Activated CD4-positive, alpha-beta T cell treated with anti-CD3 and anti-CD28 coated beads, Interleukin-2, amount 50 U/mL, for 1 hour (primary cell): Measurements from ENCODE around the gene ZAR1.
"Not testable (repeated sequence)": the region's sequence is repeated elsewhere in the genome, so short reads cannot be mapped to it uniquely, and the experiment has no call there.

ENCODE experiments used
- DNase-seq: peaks from one replicate; pipeline ENCODE4 v3.0.0-alpha.2; 2020

The ZAR1 gene

GRCh38 chr4:48490012-48490679, at the start of gene ZAR1:
Gene ZAR1, plus strand, starts transcription at chr4:48490252. Its CDS starts 40 bp downstream, at chr4:48490292.
- DNase-seq: no peak

GRCh38 chr4:48440914-48441313, 49.1 kb upstream of the ZAR1 start:
- DNase-seq: not testable (repeated sequence)

GRCh38 chr4:48445704-48446103, 44.3 kb upstream of the ZAR1 start:
- no peak for DNase-seq

GRCh38 chr4:48446642-48447041, 43.4 kb upstream of the ZAR1 start:
- no peak for DNase-seq

GRCh38 chr4:48449151-48449550, 40.9 kb upstream of the ZAR1 start:
- DNase-seq: no peak

GRCh38 chr4:48450740-48451139, 39.3 kb upstream of the ZAR1 start:
- DNase-seq: no peak

- not testable (repeated sequence) for DNase-seq
These were observed 38.4 kb upstream of the ZAR1 start for GRCh38 chr4:48451656-48452055.

GRCh38 chr4:48454591-48454990, 35.5 kb upstream of the ZAR1 start:
- DNase-seq: no peak

GRCh38 chr4:48461000-48461399, 29.1 kb upstream of the ZAR1 start:
- DNase-seq: no peak

GRCh38 chr4:48462363-48462762, 27.7 kb upstream of the ZAR1 start:
- no peak for DNase-seq

GRCh38 chr4:48467442-48467841, 22.6 kb upstream of the ZAR1 start:
- no peak for DNase-seq

GRCh38 chr4:48467891-48468290, 22.2 kb upstream of the ZAR1 start:
- no peak for DNase-seq

- no peak for DNase-seq
These were observed 19.9 kb upstream of the ZAR1 start for GRCh38 chr4:48470137-48470536.

- no peak for DNase-seq
These were observed 19.5 kb upstream of the ZAR1 start for GRCh38 chr4:48470570-48470969.

- no peak for DNase-seq
These were observed 17.3 kb upstream of the ZAR1 start for GRCh38 chr4:48472794-48473193.

GRCh38 chr4:48475770-48476169, 14.3 kb upstream of the ZAR1 start:
- DNase-seq: no peak

- DNase-seq: no peak
These were observed 11.8 kb upstream of the ZAR1 start for GRCh38 chr4:48478273-48478672.

- DNase-seq: no peak
These were observed 8.5 kb upstream of the ZAR1 start for GRCh38 chr4:48481581-48481980.

- no peak for DNase-seq
These were observed 6.9 kb upstream of the ZAR1 start, which contains the start of gene SLC10A4 for GRCh38 chr4:48483006-48483776. Gene SLC10A4, plus strand, starts transcription at chr4:48483343. Its CDS starts 219 bp downstream, at chr4:48483562.

- DNase-seq: no peak
These were observed 6.1 kb upstream of the ZAR1 start for GRCh38 chr4:48483777-48484493.

- DNase-seq: no peak
These were observed 5.4 kb upstream of the ZAR1 start for GRCh38 chr4:48484494-48485168.

- DNase-seq: no peak
These were observed 405 bp upstream of the ZAR1 start for GRCh38 chr4:48489683-48490011.
